Fibroblast of lung (primary cell): ENCODE results near the gene EEFSEC.

Experiments used
- EZH2 ChIP-seq: IDR thresholded peaks from 2 replicates; pipeline ENCODE4 v1.5.1; 2012; ENCODE audit warnings: low read length, control low read depth, mild to moderate bottlenecking; ENCODE audit errors: missing control alignments
- TF ChIP-seq, protein P1 (sequence below), 2 donors: IDR thresholded peaks in 1 of 2; conservative IDR thresholded peaks in 1 of 2; 1 replicate in 1 of 2; 2 replicates in 1 of 2; pipeline ENCODE4 v1.5.1; 2011 to 2012; ENCODE audit warnings: low read length in 2 of 2, control low read depth in 1 of 2, inconsistent platforms in 1 of 2, low read depth in 1 of 2, mild to moderate bottlenecking in 1 of 2

DNA sequence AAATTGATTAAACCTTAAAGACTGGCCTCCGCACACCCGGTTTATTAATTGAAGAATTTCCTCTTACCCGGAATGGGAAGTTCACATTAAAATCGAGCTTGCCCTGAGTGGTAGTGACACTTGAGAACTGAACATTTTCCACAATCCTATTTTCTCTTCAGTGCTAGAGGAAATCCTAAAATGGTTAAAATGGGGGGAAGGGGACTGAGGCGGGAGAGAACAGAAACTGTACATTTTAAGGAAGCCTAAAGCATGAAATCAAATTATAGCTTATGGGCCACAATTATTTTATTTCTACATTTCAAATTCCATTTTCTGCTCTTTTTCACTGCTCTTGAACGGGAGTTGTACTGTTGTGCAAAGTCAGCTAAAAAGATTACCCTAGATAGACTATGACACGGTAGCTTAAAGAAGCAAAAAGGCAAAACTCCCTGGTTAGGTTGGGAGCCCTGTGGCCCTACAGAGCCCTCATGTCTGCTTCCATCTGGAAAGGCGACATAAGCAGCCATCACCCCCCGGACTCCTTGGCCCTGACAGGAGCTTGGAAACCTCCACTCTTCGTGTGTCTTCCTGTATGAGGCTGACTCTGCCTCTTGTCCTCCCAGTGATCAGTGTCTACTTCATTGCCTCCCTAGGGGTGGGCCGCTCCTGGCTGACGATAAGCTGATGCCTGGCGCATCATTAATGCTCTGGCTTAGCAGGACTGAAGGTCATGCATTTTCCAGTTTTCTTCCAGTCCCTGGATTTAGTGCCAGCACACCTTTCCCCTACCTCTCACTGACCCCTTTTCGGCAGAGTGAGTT is 79.3 kb downstream of the EEFSEC start:
- TF ChIP-seq, protein P1, sequence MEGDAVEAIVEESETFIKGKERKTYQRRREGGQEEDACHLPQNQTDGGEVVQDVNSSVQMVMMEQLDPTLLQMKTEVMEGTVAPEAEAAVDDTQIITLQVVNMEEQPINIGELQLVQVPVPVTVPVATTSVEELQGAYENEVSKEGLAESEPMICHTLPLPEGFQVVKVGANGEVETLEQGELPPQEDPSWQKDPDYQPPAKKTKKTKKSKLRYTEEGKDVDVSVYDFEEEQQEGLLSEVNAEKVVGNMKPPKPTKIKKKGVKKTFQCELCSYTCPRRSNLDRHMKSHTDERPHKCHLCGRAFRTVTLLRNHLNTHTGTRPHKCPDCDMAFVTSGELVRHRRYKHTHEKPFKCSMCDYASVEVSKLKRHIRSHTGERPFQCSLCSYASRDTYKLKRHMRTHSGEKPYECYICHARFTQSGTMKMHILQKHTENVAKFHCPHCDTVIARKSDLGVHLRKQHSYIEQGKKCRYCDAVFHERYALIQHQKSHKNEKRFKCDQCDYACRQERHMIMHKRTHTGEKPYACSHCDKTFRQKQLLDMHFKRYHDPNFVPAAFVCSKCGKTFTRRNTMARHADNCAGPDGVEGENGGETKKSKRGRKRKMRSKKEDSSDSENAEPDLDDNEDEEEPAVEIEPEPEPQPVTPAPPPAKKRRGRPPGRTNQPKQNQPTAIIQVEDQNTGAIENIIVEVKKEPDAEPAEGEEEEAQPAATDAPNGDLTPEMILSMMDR (conservative IDR thresholded peaks at IDR 0.05 in 1 of 2, IDR thresholded peaks at IDR 0.05 in 1 of 2; ENCODE audit: low read depth in 1 of 2, low read length in 2 of 2): no peak
- TF ChIP-seq EZH2: no peak
